Measurements from ENCODE around the gene SYNGR2.

The SYNGR2 gene, protein sequence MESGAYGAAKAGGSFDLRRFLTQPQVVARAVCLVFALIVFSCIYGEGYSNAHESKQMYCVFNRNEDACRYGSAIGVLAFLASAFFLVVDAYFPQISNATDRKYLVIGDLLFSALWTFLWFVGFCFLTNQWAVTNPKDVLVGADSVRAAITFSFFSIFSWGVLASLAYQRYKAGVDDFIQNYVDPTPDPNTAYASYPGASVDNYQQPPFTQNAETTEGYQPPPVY

DNA sequence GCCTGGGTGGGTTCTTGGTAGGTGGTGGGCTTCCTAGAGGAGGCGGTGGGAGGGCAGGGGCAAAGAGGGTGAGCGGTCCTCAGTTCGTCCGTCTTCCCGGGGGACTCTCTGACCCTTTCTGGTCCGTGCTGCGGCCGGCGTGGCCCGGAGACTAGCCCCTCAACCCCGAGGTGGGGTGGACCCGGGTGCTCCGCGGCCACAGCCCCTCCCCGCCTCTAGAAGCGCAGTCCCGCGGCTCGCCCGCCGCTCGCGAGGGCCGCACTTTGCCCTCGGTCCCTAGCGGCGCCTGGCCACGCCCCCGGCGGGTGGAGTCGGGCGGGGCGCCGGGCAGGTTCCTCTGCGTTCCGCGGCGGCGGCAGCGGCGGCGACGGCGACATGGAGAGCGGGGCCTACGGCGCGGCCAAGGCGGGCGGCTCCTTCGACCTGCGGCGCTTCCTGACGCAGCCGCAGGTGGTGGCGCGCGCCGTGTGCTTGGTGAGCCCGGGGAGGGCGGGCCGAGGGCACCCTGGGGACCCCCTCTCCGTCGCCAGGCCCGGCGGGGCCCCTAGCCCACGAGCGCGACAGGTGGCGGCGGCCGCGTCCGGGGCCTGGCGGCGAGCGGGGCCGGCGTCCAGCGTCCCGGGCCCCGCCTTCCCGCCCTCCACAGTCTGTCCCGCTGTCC, at the start of gene SYNGR2:
Gene SYNGR2, plus strand, starts transcription at position 340 of the 661 bp plus-strand sequence. Its CDS starts 36 bp downstream, at position 376.
- DNase-seq (ENCODE audit: low spot score) = peak; percentile 96
- in situ Hi-C loops (cut with MboI; ENCODE audit: low pct_unique_long_range_greater_than_20kb, low sequenced_read_pairs, unreplicated experiment) = no loop called here
- TF ChIP-seq, protein P1, sequence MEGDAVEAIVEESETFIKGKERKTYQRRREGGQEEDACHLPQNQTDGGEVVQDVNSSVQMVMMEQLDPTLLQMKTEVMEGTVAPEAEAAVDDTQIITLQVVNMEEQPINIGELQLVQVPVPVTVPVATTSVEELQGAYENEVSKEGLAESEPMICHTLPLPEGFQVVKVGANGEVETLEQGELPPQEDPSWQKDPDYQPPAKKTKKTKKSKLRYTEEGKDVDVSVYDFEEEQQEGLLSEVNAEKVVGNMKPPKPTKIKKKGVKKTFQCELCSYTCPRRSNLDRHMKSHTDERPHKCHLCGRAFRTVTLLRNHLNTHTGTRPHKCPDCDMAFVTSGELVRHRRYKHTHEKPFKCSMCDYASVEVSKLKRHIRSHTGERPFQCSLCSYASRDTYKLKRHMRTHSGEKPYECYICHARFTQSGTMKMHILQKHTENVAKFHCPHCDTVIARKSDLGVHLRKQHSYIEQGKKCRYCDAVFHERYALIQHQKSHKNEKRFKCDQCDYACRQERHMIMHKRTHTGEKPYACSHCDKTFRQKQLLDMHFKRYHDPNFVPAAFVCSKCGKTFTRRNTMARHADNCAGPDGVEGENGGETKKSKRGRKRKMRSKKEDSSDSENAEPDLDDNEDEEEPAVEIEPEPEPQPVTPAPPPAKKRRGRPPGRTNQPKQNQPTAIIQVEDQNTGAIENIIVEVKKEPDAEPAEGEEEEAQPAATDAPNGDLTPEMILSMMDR (IDR thresholded peaks at IDR 0.05; ENCODE audit: extremely low read depth, insufficient read depth, missing control alignments) = no peak

DNA sequence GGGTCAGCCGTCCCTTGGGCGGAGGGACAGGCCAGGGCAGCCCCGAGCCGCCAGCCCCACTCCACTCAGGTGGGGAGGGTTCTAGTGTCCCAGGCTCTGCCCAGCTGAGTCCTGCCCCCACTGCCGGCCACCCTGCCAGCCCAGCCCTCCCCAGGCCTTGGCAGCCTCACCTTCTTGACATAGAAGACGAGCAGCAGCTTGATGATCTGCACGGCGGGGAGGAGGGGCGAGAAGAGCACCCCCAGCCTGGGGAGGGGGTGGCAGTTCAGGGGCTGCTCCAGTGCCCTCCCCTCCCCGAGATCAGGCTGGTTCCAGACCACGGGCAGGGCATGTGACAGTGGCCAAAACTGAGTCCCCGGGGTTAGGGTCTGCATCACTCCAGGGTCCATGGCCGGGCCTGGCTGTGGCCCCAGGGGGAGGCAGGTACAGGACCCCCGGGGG, 49.6 kb upstream of the SYNGR2 start:
- TF ChIP-seq, protein P1 (IDR thresholded peaks at IDR 0.05; ENCODE audit: extremely low read depth, insufficient read depth, missing control alignments) = no peak
- in situ Hi-C loops (cut with MboI; ENCODE audit: low pct_unique_long_range_greater_than_20kb, low sequenced_read_pairs, unreplicated experiment) = no loop called here
- DNase-seq (ENCODE audit: low spot score) = no peak

DNA sequence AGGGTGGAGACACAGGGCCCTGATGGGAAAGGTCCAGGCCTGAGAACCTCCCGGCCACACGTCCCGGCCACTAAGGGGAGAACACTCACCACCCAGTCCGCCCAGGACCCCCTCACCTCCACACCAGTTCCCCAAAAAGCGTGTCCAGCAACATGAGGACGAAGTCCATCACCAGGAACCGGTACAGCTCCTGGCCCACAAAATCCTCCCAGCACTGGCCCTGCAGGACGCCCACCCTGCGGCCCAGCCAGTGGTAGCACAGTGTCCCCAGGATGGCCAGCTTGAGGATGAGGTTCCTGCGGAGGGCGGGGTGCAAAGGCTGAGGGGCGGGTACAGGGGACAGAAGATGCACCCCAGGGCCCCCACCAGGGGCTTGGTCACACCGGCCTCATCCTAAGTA, 47.8 kb upstream of the SYNGR2 start:
- in situ Hi-C loops (cut with MboI; ENCODE audit: low pct_unique_long_range_greater_than_20kb, low sequenced_read_pairs, unreplicated experiment) = no loop called here
- TF ChIP-seq, protein P1 (IDR thresholded peaks at IDR 0.05; ENCODE audit: extremely low read depth, insufficient read depth, missing control alignments) = no peak
- DNase-seq (ENCODE audit: low spot score) = no peak

DNA sequence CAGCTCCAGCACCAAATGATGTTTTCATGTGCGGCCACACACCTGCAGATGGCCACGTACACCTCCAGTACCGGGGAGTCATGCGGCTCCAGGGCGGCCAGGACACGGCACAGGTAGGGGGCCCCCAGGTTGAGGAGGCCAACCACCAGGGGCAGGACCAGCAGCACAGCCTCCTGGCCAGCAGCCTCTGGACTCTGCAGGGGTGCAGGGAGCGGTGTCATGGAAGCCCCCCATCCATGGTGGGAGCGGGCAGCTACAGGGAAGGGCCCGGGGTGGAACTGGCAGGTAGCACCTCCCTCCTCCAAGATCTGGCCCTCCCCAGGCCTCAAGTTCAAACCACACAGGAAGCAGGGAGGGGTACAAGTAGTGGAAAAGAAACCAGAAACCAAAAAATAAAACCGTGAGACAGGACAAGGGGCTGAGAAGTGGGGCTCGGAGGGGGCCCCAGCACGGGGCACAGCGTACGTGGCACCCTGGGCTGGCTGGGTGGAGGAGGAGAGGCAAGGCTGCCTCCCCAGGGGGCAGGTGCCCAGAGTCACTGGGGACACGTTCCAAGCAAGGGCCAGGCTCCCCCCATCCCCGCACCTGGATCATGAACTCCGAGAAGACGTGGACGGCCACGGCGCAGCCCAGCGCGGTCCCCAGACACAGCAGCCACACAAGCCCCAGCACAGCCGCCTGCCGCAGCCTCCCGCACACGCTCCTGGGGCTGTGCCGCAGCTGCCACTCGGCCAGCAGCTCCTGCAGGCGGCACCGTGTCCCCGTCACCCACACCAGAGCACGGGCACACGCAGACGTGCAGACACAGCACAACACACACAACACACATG, 47.2 kb upstream of the SYNGR2 start:
- in situ Hi-C loops (cut with MboI; ENCODE audit: low pct_unique_long_range_greater_than_20kb, low sequenced_read_pairs, unreplicated experiment) = no loop called here
- TF ChIP-seq, protein P1 (IDR thresholded peaks at IDR 0.05; ENCODE audit: extremely low read depth, insufficient read depth, missing control alignments) = no peak
- no peak for DNase-seq (ENCODE audit: low spot score)

DNA sequence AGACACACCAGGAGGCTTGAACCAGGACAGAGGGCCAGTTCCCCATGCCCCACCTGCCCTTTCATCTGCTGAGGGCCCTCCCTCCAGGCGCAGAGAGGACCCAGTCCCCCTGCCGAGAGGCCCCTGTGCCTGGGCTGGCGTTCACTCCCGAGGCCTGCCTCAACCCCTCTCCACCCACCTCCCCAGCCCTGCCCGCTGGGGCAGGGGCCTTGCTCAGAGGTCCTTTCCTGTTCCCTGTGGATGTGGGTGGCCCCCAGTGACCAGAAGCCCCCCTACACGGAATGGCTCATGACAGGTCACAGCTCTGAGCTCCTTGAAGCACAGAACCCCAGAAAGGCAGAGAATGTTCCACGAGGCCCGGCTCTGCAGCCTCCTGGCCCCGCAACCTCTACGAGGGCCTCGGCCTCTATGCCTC, 46.6 kb upstream of the SYNGR2 start:
- in situ Hi-C loops (cut with MboI; ENCODE audit: low pct_unique_long_range_greater_than_20kb, low sequenced_read_pairs, unreplicated experiment) = no loop called here
- TF ChIP-seq, protein P1 (IDR thresholded peaks at IDR 0.05; ENCODE audit: extremely low read depth, insufficient read depth, missing control alignments) = no peak

DNA sequence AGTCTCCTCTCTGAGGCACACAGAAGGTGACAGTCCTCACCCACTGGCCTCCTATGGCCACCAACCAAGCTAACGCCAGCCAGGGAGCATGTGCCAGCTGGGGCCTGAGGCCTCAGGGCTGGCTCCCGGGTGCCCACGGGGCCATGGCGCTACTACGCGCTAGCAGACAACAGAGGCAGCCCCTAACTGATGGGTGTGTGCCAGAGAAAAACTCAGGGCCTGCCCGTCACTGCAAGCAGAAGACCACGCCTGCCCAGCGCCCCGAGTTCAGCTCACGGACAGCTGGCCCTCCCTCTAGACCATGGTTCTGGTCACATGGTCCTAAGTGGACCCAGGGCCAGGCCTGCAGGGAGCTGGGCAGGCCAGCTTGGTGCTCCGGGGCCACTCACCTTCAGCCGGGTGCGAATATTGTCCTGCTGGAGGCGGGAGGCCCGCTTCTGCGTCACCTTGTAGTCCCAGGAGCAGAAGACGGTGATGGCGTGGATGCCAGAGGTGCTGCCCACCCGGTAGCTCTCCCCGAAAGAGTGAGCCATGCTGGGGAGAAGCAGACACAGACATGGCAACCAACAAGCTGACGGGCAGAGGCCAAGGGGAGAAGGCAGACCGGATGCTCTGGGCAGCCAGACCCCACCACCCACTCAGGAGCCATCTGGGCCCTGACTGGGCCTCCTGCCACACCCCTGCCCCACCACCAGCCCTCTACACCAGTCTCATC, 46.0 kb upstream of the SYNGR2 start:
- no peak for DNase-seq (ENCODE audit: low spot score)
- TF ChIP-seq, protein P1 (IDR thresholded peaks at IDR 0.05; ENCODE audit: extremely low read depth, insufficient read depth, missing control alignments) = no peak
- in situ Hi-C loops (cut with MboI; ENCODE audit: low pct_unique_long_range_greater_than_20kb, low sequenced_read_pairs, unreplicated experiment) = no loop called here

More for the DNA sequence above, 46.6 kb upstream of the SYNGR2 start:
- no peak for DNase-seq (ENCODE audit: low spot score)
